ENCODE measurements around the gene STN1.

The STN1 gene

DNA sequence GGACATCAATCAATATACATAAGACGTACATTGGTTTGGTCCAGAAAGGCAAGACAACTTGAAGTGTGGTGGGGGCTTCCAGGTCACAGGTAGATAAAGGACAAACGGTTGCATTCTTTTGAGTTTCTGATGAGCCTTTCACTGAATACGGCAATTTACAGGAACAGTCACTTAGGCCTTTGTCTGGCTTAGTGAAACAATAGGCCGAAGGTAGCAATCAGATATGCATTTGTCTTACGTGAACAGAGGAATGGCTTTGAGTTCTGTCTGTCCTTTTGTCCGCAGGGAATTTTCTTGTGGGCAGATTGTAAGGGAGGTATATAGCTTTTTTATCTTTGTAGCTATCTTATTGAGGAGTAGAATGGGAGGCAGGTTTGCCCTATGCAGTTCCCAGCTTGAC, 10.8 kb upstream of the STN1 start:
- no peak for DNase-seq

- no peak for DNase-seq
Measured at GRCh38 chr10:103926722-103927319, 8.8 kb upstream of the STN1 start.

DNA sequence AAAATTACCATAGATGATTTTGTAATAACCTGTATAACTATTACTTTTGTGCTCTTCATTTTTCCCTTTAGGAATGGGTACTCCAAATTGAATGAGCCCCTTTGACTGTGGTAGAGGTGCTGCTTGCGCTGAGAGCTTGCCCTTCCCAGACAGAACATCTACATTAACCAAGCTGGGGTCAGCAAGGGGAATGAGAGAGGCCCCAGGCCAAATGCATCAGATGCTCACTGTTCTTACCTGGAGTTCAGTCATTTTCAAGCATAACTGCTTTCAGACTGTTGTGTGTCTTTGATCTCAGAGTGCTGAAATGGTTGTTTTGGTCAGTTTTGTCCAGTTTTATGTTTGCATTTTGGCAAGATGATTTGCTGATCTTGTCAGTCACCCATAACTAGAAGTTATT, 7.6 kb upstream of the STN1 start:
- no peak for DNase-seq

DNA sequence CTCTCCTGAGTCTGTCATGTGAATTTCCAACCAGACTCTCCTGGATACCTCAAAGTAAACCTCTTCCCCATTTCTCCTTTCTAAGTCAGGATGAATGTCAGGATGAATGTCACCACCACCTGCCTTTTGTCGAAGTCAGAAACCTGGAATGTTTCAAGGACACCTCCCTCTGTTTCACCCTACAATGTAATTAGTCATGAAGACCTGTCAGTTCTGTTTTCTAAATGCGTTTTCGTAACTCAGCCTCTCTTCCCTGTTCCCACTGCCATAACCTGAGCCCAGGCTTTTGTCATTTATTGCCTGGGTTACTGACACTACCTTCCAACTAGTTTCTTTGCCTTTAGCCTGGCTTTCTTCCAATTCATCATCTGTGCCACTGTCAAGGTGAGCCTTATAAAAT, 5.5 kb upstream of the STN1 start:
- DNase-seq, result no peak

DNA sequence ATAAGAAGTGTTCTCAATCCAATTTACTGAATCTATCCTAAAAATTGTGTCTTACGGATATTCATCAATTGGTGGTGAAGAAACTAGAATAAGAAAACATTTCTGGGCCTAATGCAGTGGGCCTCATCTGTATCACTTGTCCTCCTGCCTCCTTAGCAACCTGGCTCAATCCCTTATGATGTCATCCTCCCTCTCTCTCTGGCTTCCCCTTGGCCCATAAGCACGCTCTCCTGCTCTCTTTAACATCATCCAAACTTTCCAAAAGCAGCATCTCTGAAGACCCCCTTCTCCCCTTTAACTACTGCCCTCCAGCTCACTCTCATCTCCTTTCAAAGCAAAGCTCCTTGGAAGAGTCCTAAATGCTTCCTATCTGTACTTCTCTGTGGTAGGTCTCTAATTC, 4.7 kb upstream of the STN1 start:
- no peak for DNase-seq

DNA sequence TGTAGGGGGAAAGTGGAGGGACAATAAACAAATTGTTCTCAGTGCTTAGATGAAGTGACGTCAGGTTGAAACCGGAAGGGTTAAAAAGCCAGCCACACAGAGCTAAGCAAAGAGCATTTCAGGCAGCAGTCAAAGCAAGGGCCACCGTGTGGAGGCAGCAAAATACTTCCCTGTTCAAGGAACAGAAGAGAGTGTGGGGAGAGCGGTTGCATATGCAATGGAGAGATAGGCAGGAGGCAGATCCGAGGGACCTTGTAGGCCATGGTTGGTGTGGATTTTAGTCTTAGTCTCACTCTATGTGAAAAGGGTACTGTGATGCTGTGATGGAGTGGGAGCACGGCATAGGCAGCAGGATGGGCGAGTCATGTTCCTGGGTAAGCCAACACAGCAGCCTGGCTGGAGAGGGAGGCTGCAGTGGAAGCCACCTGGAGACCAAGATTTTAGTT, 3.8 kb upstream of the STN1 start:
- DNase-seq, result peak; percentile 42

DNA sequence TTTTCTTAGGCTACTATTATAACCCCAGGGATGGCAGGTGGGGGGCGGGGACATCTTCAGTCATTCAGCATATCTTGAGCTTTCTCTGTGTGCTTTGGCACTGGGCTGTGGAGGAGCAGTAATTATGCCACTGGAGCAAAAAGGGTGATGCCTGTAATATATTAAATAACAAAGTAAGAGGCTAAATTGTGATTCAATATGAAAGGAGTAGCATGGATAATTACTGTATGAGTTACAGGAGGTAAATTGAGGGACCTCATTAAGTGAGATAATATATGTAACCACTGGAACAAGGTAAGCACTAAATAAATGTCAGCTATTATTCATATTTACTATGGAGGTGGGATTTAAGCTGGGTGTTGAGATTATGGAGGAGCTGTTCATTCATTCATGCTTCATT, 3.3 kb upstream of the STN1 start:
- DNase-seq, result no peak

DNA sequence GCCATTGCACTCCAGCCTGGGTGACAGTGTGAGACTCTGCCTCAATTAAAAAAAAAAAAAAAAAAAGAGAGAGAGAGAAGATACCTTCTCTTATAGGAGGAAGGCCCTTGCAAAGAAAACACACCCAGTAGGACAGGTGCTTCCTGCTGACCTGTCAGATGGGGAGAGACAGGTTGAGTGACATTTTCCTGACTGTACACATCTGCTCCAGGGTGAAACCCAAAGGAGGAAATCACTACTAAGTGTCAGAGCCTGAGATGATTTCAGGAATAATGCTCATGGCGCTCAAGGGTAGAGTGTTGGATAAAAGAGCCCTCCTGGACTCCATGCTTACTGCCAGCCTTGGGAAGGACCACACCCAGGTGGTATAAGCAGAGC, 1.7 kb upstream of the STN1 start:
- DNase-seq, result no peak

DNA sequence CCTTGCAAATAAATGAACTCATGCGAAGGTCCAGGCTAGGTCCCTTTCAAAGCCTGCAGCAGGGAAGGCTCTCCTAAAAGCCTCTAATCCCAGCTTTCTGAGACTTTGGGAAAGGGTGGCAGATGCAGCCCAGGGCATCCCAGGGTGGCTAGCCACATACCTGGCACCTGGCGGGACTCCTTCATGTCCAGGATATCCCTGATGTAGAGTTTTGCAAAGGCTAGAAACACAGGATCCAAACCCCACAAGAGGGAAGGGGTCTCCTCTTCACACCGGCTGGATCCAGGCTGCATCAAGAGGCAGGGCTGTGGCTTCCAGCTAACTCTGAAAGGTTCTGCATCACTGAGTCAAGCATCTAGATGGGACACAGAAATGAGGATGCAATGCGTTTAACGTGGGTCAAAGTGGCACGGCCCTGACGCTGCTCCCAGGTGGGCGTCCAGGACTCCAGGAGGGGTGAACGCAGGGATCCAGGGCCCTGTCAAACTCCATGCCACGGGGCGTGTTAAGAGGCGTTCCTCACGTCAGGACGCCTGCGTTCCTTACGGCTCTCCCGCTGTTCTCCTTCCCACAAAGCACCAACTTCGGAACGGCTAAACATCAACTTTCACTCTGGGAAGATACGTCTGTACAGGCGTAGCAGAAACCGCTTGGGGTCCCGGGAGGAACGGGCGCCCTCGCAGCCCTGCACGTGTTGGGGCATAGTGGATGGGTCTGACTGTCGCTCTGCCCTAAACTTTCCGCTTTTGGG, 507 bp downstream of the STN1 start:
- no peak for DNase-seq

GRCh38 chr10:103916876-103917275, 1.1 kb downstream of the STN1 start:
- no peak for DNase-seq

GRCh38 chr10:103916254-103916653, 1.7 kb downstream of the STN1 start:
- DNase-seq, result no peak

- peak; percentile 60 for DNase-seq
Measured at GRCh38 chr10:103915796-103916195, 2.2 kb downstream of the STN1 start.

- no peak for DNase-seq
Measured at GRCh38 chr10:103912759-103913158, 5.2 kb downstream of the STN1 start.

- peak; percentile 84 for DNase-seq
Measured at GRCh38 chr10:103911021-103911459, 6.9 kb downstream of the STN1 start.

DNA sequence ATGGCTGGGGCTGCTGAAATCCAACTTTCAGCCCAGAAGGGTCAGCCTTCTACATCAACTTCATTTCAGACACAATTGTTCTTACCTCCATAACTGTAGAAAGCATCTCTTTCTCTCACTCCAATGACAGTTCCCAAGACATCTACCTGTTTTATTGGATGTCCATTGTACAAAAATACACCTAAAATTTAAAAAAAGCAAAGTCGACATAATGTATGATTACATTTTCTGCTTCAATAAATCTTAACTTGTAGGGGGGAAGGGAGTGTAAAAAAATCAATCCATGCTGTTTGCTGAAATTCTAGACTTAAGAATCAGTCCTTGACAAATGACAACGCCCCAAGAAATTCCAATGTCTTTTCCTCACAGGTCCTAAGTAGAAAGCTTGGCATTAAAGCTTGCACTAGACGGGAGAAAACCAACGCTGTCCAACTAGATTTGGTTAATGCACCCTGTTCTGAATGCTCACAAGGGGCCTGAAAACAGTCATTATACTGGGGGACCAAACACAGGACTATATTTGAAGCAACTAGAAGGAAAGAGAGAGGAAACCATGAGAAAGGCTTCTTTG, 7.5 kb downstream of the STN1 start:
- DNase-seq, result no peak

GRCh38 chr10:103905441-103905840, 12.5 kb downstream of the STN1 start:
- no peak for DNase-seq

DNA sequence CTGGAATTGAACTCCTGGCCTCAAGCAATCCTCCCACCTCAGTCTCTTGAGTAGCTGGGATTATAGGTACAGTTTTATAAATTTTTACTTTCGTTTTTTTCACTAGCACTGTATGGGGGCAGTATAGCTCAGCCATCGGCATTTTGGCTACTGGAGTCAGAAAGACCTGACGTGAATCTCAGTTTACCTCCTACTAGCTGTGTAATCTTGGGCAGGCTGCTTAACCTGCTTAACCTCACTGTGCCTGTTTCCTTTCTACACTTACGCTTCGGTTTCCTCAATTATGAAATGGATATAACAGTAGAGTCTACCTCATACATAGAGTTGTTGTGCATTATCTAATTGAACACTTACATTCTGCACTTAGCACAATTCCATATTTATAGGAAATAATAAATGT, 16.7 kb downstream of the STN1 start:
- DNase-seq, result peak; percentile 33

- no peak for DNase-seq
Measured at GRCh38 chr10:103899312-103899711, 18.7 kb downstream of the STN1 start.

GRCh38 chr10:103897241-103897774, 20.7 kb downstream of the STN1 start:
- no peak for DNase-seq

DNA sequence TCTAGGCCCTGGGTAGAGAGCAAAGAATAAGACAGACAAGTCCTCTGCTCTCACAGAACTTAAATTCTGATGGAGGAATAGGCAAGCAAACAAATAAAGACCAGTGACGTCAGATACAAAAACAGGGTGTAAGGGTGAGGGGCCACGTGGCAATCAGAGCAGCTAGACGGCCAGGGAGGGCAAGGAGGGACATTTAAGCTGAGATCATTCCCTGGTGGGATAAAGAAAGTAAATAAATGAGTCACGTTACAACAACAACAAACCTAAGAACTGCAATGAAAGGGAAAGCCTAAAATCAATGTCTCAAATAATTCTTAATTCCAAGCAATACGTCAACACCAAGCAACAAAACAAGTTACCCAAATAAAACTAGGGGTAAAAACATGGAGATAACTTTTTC, 21.8 kb downstream of the STN1 start:
- no peak for DNase-seq

- no peak for DNase-seq
Measured at GRCh38 chr10:103895411-103896186, 22.4 kb downstream of the STN1 start.

GRCh38 chr10:103894441-103894864, 23.5 kb downstream of the STN1 start:
- DNase-seq, result no peak

DNA sequence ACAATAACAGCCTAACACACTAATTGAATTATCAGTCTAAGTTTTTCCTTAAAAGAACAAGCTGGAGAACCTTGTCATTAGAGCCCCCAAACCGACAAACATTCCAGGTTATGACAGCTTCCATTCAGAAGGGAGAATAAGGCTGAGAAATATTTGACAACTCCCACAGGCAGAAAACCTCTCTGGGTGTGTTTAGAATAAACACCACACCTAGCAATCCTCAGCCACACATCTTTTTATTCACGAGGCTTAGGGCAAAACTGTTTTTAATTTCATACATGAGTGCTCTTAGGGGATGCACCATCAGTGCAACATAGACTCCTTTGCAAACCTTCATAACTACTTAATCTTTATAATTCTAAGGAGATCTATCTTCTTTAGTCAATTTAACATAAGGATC, 24.2 kb downstream of the STN1 start:
- DNase-seq, result no peak

Data from CD4-positive, alpha-beta T cell treated with Interleukin-21 for 1 hour (primary cell).